K562 (cell line): ENCODE results near the gene ACRBP. TPM values are rescaled to one million over a fixed set of nuclear protein-coding genes. Genes with fewer than 3 reads are reported as not detected.
A peak's percentile ranks its signal among the peaks of the same experiment; 100 is the strongest.

Experiments used
- GATAD2B ChIP-seq: fragments of 450-650 bp; IDR thresholded peaks from 2 replicates; pipeline ENCODE4 v1.6.1; 2017; ENCODE audit warnings: mild to moderate bottlenecking, borderline replicate concordance
- HMGN3 ChIP-seq: IDR thresholded peaks from 2 replicates; pipeline ENCODE4 v1.6.1; 2011; ENCODE audit warnings: borderline replicate concordance, low read depth, mild to moderate bottlenecking, mixed read lengths, low read length; ENCODE audit not compliant: insufficient read length; ENCODE audit errors: extremely low read depth
- HNRNPLL ChIP-seq: fragments of 200-400 bp; formaldehyde crosslinking; IDR thresholded peaks from 2 replicates; pipeline ENCODE4 v1.6.1; 2017; ENCODE audit warnings: low read length, low read depth, mild to moderate bottlenecking; ENCODE audit not compliant: poor library complexity, severe bottlenecking
- HOXB6 ChIP-seq: fragments of 250-450 bp; sonication (Bioruptor Pico); IDR thresholded peaks from 2 replicates; pipeline ENCODE4 v1.5.1; 2022; ENCODE audit warnings: mild to moderate bottlenecking, borderline replicate concordance
- HSF4 ChIP-seq: fragments of 250-450 bp; sonication (Bioruptor Pico); IDR thresholded peaks from 2 replicates; pipeline ENCODE4 v2.1.2; 2022; ENCODE audit warnings: mild to moderate bottlenecking, moderate library complexity, borderline replicate concordance
- POLR2B ChIP-seq: fragments of 450-650 bp; IDR thresholded peaks from 2 replicates; pipeline ENCODE4 v1.6.1; 2018; ENCODE audit warnings: low read depth; ENCODE audit not compliant: partially characterized antibody
- RBFOX2 ChIP-seq: fragments of 200-400 bp; formaldehyde crosslinking; IDR thresholded peaks from 2 replicates; pipeline ENCODE4 v1.6.1; 2017; ENCODE audit warnings: low read depth, mild to moderate bottlenecking, low read length, moderate library complexity
- RBM17 ChIP-seq: fragments of 200-400 bp; formaldehyde crosslinking; IDR thresholded peaks from 2 replicates; pipeline ENCODE4 v1.6.1; 2017; ENCODE audit warnings: low read depth, mild to moderate bottlenecking, low read length, borderline replicate concordance
- TRIM24 ChIP-seq, 2 experiments: fragments of 450-650 bp; IDR thresholded peaks; 2 replicates each; pipeline ENCODE4 v1.6.1; 2016
- polyA plus RNA-seq, 8 experiments: library from polyadenylated mRNA; depleted of rRNA in 4 of 8; stranded (reverse) in 5 of 8; unstranded in 3 of 8; fragments of >200 nt; fragmentation: Nextera tagmentation in 2 of 8; fragmentation: Illumina TruSeq in 1 of 8; extraction: Ambion mirVana in 2 of 8; extraction: Trizol in 1 of 8; gene quantifications; 2 replicates each; pipeline versions ENCODE4 v1.2.1 to v1.2.3, GENCODE V29; 2011 to 2014; ENCODE audit warnings: inconsistent platforms in 1 of 8, missing spikeins in 1 of 8
- total RNA-seq, 7 experiments: library from RNA; depleted of rRNA in 6 of 7; stranded (reverse); fragments of >200 nt in 6 of 7; fragmentation: Illumina TruSeq in 2 of 7; extraction: Trizol in 2 of 7; gene quantifications; 2 replicates each; pipeline versions ENCODE4 v1.2.1 to v1.2.3, GENCODE V29; 2011 to 2021; ENCODE audit warnings: low replicate concordance in 1 of 7
- TF ChIP-seq, protein P1 (sequence below): fragments of 450-650 bp; IDR thresholded peaks from 2 replicates; pipeline ENCODE4 v1.6.1; 2016; ENCODE audit warnings: mild to moderate bottlenecking, moderate library complexity
- TF ChIP-seq, protein P2 (sequence below), 2 experiments: fragments of 450-650 bp; IDR thresholded peaks; 2 replicates each; pipeline ENCODE4 v1.6.1; 2016

ACRBP gene
- total and polyA plus RNA-seq, 9 of the 15 experiments (the other 6 are each of a cell fraction or from before 2014, with no cell fraction given) = 3.1 to 31.8 (median 8.4) TPM

DNA sequence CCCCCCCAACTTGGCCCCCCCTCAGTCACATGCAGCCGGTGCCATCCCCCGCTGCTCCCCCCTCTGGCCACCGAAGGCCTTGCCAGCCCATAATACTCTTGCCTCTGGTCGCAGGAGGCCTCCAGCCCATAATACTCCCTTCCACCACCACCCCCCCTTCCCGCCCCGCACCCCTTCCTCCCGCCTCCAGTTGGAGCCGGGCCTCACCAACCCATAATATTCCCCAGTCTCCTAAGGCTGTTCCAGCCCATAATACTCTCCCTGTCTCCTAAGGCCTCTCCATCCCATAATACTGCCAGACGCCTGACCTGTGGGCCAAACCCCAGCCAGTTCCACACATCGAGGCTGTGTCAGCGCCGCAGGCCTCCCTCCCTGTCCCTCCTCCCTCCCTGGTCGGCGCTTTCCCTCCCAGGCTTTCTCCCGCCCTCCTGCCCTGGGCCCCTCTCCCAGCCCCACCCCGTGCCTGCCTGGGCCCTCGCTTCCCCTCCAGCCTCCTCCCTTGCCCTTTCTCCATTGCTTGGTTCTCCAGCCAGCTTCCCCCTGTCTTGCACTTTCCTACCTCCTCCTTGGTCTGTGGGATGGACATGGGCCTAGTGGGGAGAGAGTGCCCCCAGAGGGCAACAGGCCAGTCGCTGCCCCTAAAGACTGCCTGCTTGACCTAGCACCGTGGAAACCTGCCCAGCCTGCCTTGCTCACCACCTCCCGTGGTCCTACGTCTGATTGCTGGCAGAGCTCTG lies 33.3 kb downstream of the ACRBP start (continued):
- TF ChIP-seq, protein P1, sequence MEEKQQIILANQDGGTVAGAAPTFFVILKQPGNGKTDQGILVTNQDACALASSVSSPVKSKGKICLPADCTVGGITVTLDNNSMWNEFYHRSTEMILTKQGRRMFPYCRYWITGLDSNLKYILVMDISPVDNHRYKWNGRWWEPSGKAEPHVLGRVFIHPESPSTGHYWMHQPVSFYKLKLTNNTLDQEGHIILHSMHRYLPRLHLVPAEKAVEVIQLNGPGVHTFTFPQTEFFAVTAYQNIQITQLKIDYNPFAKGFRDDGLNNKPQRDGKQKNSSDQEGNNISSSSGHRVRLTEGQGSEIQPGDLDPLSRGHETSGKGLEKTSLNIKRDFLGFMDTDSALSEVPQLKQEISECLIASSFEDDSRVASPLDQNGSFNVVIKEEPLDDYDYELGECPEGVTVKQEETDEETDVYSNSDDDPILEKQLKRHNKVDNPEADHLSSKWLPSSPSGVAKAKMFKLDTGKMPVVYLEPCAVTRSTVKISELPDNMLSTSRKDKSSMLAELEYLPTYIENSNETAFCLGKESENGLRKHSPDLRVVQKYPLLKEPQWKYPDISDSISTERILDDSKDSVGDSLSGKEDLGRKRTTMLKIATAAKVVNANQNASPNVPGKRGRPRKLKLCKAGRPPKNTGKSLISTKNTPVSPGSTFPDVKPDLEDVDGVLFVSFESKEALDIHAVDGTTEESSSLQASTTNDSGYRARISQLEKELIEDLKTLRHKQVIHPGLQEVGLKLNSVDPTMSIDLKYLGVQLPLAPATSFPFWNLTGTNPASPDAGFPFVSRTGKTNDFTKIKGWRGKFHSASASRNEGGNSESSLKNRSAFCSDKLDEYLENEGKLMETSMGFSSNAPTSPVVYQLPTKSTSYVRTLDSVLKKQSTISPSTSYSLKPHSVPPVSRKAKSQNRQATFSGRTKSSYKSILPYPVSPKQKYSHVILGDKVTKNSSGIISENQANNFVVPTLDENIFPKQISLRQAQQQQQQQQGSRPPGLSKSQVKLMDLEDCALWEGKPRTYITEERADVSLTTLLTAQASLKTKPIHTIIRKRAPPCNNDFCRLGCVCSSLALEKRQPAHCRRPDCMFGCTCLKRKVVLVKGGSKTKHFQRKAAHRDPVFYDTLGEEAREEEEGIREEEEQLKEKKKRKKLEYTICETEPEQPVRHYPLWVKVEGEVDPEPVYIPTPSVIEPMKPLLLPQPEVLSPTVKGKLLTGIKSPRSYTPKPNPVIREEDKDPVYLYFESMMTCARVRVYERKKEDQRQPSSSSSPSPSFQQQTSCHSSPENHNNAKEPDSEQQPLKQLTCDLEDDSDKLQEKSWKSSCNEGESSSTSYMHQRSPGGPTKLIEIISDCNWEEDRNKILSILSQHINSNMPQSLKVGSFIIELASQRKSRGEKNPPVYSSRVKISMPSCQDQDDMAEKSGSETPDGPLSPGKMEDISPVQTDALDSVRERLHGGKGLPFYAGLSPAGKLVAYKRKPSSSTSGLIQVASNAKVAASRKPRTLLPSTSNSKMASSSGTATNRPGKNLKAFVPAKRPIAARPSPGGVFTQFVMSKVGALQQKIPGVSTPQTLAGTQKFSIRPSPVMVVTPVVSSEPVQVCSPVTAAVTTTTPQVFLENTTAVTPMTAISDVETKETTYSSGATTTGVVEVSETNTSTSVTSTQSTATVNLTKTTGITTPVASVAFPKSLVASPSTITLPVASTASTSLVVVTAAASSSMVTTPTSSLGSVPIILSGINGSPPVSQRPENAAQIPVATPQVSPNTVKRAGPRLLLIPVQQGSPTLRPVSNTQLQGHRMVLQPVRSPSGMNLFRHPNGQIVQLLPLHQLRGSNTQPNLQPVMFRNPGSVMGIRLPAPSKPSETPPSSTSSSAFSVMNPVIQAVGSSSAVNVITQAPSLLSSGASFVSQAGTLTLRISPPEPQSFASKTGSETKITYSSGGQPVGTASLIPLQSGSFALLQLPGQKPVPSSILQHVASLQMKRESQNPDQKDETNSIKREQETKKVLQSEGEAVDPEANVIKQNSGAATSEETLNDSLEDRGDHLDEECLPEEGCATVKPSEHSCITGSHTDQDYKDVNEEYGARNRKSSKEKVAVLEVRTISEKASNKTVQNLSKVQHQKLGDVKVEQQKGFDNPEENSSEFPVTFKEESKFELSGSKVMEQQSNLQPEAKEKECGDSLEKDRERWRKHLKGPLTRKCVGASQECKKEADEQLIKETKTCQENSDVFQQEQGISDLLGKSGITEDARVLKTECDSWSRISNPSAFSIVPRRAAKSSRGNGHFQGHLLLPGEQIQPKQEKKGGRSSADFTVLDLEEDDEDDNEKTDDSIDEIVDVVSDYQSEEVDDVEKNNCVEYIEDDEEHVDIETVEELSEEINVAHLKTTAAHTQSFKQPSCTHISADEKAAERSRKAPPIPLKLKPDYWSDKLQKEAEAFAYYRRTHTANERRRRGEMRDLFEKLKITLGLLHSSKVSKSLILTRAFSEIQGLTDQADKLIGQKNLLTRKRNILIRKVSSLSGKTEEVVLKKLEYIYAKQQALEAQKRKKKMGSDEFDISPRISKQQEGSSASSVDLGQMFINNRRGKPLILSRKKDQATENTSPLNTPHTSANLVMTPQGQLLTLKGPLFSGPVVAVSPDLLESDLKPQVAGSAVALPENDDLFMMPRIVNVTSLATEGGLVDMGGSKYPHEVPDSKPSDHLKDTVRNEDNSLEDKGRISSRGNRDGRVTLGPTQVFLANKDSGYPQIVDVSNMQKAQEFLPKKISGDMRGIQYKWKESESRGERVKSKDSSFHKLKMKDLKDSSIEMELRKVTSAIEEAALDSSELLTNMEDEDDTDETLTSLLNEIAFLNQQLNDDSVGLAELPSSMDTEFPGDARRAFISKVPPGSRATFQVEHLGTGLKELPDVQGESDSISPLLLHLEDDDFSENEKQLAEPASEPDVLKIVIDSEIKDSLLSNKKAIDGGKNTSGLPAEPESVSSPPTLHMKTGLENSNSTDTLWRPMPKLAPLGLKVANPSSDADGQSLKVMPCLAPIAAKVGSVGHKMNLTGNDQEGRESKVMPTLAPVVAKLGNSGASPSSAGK = peak; percentile 67
- TF ChIP-seq, protein P2, sequence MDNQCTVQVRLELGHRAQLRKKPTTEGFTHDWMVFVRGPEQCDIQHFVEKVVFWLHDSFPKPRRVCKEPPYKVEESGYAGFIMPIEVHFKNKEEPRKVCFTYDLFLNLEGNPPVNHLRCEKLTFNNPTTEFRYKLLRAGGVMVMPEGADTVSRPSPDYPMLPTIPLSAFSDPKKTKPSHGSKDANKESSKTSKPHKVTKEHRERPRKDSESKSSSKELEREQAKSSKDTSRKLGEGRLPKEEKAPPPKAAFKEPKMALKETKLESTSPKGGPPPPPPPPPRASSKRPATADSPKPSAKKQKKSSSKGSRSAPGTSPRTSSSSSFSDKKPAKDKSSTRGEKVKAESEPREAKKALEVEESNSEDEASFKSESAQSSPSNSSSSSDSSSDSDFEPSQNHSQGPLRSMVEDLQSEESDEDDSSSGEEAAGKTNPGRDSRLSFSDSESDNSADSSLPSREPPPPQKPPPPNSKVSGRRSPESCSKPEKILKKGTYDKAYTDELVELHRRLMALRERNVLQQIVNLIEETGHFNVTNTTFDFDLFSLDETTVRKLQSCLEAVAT (IDR thresholded peaks at IDR 0.05) = 0 out of 4 replicates have a peak, but pooled peaks of 1 of the 2 experiments have one; percentile 24
- TF ChIP-seq GATAD2B (no peak), HMGN3 (peak; percentile 67), HNRNPLL (no peak), TRIM24 (IDR thresholded peaks at IDR 0.05) (0 out of 4 replicates have a peak, but pooled peaks of 1 of the 2 experiments have one; percentile 45), HOXB6 (CRISPR knock-in tag) (no peak), RBM17 (no peak), RBFOX2 (peak; percentile 62), POLR2B (peak; percentile 45), HSF4 (CRISPR knock-in tag) (no peak)
